Sciatic nerve (tissue), 2 donors: Measurements from ENCODE around the gene FAM3B. TPM values are rescaled to one million over a fixed set of nuclear protein-coding genes. Genes with fewer than 3 reads are reported as not detected.

Experiments
- ATAC-seq: fragments of 200-7000 bp; cut with Tn5 transposase; one replicate; pipeline ENCODE4 v1.9.1; 2020; ENCODE audit warnings: mild to moderate bottlenecking, moderate library complexity
- DNase-seq: peaks from one replicate; pipeline ENCODE4 v3.0.0-alpha.2; 2020; ENCODE audit warnings: low spot score
- intact Hi-C: fragments of 100-400 bp; cut with DNase I; formaldehyde crosslinking; loops from one replicate; pipeline ENCODE4 v1.14.2; 2022
- total RNA-seq: library from RNA; stranded (reverse); fragmentation: NEBNext Ultra II Directional; extraction: Animal tissue kit (Norgen Biotek cat#: 25700); gene quantifications from one replicate; pipeline ENCODE4 v1.2.1, GENCODE V29; 2021
- donor health status: DM: no; HTN: no; CAD: no.
- donor health status: DM: no; HTN: no; CAD: no.

Gene FAM3B
- total RNA-seq, 1 donor from 2014 or later = 0.80 TPM

DNA sequence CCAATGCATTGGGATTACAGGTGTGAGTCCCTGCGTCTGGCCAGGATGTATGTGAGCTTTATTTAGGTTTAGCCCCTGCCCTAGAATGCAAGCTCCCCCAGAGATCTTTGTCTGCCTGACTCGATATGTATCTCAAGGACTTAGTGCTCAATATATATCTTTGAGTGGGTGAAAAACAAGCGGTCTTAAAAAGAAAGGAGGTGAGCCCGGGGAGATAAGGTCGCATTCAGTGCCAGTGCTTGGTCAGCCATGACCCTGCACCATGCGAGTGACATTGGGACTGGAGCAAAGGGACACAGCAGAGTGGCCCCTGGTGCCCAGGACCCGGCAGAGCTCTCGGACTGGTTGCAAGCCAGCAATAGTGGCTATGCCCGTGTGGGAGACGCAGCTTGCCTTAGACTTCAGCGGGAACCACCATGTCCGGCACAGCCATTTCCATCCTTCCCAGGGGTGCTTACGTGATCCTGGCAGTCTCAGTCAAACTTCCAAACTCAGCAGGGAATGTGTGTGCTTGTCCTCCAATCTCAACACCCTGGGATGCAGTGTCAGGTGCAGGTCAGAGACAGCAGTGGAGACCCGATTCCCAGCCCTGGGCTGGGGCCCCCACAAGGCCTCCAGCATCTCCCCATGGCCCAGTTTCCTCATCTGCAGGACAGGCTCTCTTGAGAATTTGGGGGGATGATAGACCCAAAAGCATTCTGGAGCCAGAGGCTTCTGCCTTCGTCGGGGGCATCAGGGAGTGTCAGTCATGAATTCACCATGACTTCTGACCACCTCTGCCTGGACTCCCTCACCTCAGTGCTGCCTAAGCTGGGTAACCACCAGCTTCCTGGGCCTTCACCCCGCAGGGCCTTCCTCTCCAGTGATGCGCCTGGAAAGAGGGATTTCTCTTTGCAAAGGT, 47.0 kb downstream of the FAM3B start:
- peak; percentile 46 for DNase-seq
- intact Hi-C loops = loop anchor here (10.0 kb wide), 1 partner anchor 239 kb away; no protein-coding TSS in a partner anchor
- no peak for ATAC-seq

GRCh38 chr21:41364308-41364707, 47.7 kb downstream of the FAM3B start:
- intact Hi-C loops = loop anchor here (10.0 kb wide), 1 partner anchor 240 kb away; no protein-coding TSS in a partner anchor
- ATAC-seq = no peak
- peak; percentile 48 for DNase-seq

DNA sequence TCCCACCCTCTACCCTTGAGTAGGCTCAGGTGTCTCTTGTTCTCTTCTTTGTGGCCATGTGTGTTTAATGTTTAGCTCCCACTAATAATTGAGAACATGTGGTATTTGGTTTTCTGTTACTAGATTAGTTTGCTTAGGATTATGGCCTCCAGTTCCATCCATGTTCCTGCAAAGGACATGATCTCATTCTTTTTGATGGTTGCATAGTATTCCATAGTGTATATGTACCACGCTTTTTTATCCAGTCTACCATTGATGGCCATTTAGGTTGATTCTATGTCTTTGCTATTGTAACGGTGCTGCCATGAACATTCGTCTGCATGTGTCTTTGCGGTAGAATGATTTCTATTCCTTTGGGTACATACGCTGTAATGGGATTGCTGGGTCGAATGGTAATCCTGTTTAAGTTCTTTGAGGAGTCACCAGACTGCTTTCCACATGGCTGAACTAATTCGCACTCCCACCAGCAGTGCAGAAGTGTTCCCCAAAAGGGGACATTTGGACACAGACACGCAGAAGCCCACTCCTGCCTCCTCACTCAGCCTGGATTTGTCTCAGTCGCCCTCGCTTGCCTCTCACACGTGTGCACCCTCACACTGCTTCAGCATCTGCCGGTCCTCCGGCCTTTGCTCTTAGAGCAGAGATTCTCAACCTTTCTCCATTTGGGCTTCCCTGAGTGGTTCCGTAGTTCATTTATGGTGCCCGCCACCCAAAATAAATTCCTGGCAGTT, 48.9 kb downstream of the FAM3B start:
- DNase-seq = no peak

GRCh38 chr21:41366522-41367151, 50.0 kb downstream of the FAM3B start:
- intact Hi-C loops = loop anchor here (10.0 kb wide), 1 partner anchor 242 kb away; no protein-coding TSS in a partner anchor
- ATAC-seq = no peak
- DNase-seq = peak; percentile 56

More for the DNA sequence above, 48.9 kb downstream of the FAM3B start:
- intact Hi-C loops = loop anchor here (10.0 kb wide), 1 partner anchor 241 kb away; no protein-coding TSS in a partner anchor
- ATAC-seq = no peak

DNA sequence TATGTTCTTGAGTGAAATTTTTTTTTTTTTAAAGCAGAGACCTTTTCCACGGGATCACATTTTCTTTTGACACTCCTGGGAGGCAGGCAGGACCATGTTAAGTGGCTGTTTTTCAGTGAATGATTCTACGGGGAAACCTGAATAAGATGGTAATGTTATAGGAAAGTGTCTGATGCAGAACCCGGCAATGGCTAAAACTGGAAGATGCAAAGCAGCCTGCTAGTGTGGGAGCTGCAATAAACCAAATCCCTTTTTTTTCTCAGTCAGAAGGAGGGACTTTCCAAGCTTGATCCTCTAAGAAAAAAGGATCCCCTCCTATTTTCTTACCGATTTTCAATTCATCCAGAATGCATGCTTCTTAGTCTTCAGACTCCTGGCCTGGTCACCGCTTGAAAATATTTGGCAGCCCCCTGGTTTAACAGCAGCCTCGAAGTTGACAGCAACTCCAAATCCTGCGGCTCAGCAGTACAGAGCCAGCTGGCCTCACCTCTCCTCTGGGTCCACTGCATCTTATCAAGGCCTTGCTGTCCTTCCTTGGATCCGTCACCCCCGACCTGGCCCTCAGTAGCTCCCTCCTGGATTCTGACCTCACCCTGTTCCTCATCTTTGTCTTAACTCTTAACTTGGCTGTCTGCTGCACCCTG, 50.8 kb downstream of the FAM3B start:
- ATAC-seq (no peak), DNase-seq (peak; percentile 34)

DNA sequence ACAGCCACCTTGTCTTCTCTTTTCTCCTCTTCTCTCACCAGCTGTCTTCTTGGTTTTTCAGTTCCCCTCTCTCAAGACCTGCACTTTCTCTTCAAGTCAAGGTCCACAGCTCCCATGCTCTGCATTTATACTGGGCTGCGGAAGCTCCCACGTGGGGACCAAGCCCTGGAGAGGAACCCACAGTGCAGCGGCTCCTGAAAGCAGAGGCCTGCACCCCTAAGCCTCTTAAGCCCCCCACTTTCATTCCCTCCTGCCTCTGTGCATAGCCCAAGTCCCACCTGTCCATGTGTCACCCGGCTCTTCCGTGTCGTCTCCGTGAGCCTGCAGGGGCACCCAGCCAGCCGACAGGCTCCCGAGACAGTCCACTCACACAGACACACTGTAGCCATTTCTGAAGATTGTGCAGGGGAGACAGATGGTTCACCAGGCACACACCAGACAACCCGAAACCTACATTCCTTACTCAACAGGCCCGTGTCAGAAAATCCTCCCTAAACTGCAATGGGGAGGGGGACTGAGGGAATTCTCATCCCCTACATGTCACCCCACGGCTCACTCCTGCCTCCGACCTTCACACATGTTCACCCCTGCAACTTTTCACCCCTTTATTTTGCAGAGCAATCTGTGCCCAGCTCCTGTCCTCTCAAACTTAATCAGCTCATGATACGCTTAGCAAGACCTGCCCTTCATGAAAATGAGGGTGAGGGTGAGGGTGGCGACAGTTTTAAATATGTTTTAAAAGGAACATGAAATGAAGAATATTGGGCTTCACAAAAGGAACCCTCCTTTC, 51.5 kb downstream of the FAM3B start:
- intact Hi-C loops = loop anchor here (10.0 kb wide), 1 partner anchor 243 kb away; no protein-coding TSS in a partner anchor
- ATAC-seq (no peak), DNase-seq (peak; percentile 48)

More for the DNA sequence above, 50.8 kb downstream of the FAM3B start:
- intact Hi-C loops = loop anchor here (10.0 kb wide), 1 partner anchor 243 kb away; no protein-coding TSS in a partner anchor

GRCh38 chr21:41368735-41369104, 52.1 kb downstream of the FAM3B start:
- no peak for DNase-seq
- ATAC-seq = peak; percentile 4
- intact Hi-C loops = loop anchor here (10.0 kb wide), 1 partner anchor 244 kb away; no protein-coding TSS in a partner anchor

GRCh38 chr21:41369105-41369919, 52.7 kb downstream of the FAM3B start:
- ATAC-seq = peak; percentile 69
- peak; percentile 73 for DNase-seq
- intact Hi-C loops = loop anchor here (10.0 kb wide), 1 partner anchor 245 kb away; no protein-coding TSS in a partner anchor

DNA sequence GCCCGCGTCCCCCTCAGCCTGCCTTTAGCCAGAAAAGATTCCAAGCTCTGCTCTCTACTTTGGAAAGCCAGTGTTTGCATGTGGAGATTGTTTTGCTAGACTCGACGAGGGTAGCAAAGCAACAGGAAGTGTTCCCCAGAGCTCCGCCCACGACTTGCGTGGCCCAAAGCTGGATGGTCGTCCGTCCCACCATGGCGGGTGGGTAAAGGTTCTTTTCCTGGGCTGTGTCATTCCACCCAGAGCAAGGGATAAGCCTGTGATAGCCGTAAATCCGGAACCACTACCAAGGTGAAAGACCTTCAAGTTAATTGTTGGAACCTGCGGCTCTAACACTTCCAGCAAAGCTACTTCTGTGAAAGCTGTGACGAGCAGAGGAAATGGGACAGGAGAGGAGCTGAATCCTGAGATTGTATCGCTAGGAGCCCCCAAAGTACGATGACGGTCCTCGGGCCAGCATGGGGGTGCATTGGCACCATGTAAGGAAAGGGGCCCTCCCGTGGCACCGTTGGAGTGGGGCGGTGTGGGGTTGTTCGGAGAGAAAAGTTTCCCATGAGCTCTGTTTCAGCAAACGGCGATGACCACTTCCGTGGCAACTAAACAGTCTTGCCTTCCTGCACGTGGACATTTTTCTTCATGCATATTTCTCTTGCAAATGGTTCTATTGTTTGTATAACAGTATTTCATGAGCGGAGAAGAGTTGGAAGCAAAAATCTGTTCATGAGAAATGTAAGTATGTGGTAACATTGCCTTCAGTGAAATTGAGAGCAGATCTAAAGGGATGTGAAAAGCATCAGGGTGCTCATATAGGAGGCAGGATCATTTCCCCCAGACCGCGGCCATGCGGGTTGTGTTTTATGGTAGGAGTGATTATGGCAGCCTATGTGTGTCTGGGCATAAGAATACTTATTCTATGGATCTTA, 53.6 kb downstream of the FAM3B start:
- peak; percentile 11 for ATAC-seq
- intact Hi-C loops = loop anchor here (10.0 kb wide), 1 partner anchor 245 kb away; no protein-coding TSS in a partner anchor

GRCh38 chr21:41370840-41371684, 54.5 kb downstream of the FAM3B start:
- DNase-seq (no peak), ATAC-seq (peak; percentile 66)
- intact Hi-C loops = no loop called here

More for the DNA sequence above, 53.6 kb downstream of the FAM3B start:
- DNase-seq = peak; percentile 59

- no peak for ATAC-seq
- intact Hi-C loops = no loop called here
- DNase-seq = no peak
Measured at GRCh38 chr21:41371685-41372030, 55.1 kb downstream of the FAM3B start.

DNA sequence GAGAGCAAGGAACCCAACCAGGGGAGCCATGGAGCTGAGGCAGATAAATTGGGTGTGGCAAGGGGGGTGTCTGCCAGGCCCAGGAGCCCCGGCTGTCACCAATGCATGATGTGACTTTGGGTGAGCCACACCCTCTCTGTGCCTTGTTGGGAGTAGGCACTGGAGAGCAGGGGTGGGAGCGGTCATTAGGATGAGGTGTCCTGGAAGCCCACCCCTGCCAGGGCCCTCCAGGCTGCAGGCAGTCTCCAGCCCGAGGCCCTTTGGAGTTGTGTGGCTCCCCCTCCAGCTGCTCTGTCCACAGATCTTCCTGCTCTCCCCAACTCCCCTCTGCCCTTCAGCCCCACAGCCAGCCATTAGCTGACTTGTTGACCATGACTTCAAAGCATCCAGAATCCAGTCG, 56.7 kb downstream of the FAM3B start:
- DNase-seq (no peak), ATAC-seq (no peak)
- intact Hi-C loops = no loop called here

DNA sequence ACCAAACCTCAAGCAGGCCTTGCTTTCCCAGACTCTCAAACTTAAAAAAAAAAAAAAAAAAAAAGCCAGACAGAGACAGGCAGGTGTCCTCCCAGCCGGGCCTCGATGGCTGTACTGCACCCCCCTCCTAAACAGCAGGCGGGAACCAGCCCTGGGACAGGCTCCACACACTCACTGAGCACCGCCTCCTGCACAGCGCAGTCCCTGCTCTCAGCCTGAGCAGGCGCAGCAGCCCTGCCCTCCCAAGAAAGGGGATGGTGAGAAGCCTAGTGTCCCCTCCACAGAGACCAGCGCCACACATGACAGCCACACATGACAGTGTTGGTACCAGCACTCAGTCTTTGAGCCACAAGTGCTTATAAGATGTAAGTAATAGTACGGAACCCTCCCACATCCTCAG, 57.2 kb downstream of the FAM3B start:
- no peak for ATAC-seq
- intact Hi-C loops = no loop called here
- no peak for DNase-seq

DNA sequence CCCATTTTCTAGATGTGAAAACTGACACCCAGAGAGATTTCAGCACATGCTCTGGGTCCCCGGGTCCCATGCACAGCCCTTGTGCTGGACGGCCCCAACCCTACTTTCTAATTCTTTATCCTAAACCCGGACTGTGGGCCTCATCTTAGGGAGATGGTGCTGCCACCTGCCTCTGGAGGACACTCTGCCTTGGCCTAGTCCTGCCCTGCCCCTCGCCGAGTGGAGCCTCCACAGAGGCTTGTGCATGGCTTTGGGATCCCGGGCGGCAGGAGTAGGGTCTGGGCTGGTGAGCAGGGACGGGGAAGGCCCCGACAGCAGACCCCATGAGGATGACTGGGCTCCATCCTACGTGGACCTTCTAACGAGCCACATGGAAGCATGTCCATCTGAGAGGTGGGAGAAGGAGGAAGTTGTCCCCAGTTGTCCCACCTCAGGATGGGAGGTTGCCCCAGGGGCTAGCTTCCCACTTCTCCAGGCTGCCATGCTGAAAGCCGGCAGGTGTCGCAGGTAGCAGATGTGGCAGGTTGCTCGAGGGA, 57.6 kb downstream of the FAM3B start:
- ATAC-seq (no peak), DNase-seq (no peak)
- intact Hi-C loops = no loop called here
